Bronchial epithelial cell (primary cell): Measurements from ENCODE around the gene CFAP299. TPM values are rescaled to one million over a fixed set of nuclear protein-coding genes. Genes with fewer than 3 reads are reported as not detected.
A peak's percentile ranks its signal among the peaks of the same experiment; 100 is the strongest.
"Not testable (repeated sequence)": the region's sequence is repeated elsewhere in the genome, so short reads cannot be mapped to it uniquely, and the experiment has no call there.

Experiments used
- DNase-seq: peaks from one replicate; pipeline ENCODE4 v3.0.0-alpha.2; 2010; ENCODE audit warnings: low read depth
- FAIRE-seq: peaks from 2 replicates; lab custom pipeline; 2011; peaks lifted over from hg19 to GRCh38; lab: Jason Lieb, UNC
- H3K27me3 ChIP-seq: 2 replicates; pipeline ENCODE4 v1.5.1; 2011; ENCODE audit warnings: low read length; ENCODE audit not compliant: control insufficient read depth, insufficient read depth
- H3K36me3 ChIP-seq: 2 replicates; pipeline ENCODE4 v1.5.1; 2011; ENCODE audit warnings: low read length; ENCODE audit not compliant: control insufficient read depth, insufficient read depth
- H3K4me3 ChIP-seq: 2 replicates; pipeline ENCODE4 v1.5.1; 2011; ENCODE audit warnings: mild to moderate bottlenecking, low read depth, low read length, control low read depth
- total RNA-seq: library from RNA; depleted of rRNA; stranded (reverse); fragments of >200 nt; gene quantifications from 2 replicates; pipeline ENCODE4 v1.2.1, GENCODE V29; 2014
- TF ChIP-seq, protein P1 (sequence below): IDR thresholded peaks from 2 replicates; pipeline ENCODE4 v1.5.1; 2011; ENCODE audit warnings: mild to moderate bottlenecking, moderate library complexity, low read length, control low read depth, inconsistent platforms; ENCODE audit not compliant: insufficient read depth, severe bottlenecking

The CFAP299 gene
- total RNA-seq, 1 donor from 2014 or later = 0.26 TPM

DNA sequence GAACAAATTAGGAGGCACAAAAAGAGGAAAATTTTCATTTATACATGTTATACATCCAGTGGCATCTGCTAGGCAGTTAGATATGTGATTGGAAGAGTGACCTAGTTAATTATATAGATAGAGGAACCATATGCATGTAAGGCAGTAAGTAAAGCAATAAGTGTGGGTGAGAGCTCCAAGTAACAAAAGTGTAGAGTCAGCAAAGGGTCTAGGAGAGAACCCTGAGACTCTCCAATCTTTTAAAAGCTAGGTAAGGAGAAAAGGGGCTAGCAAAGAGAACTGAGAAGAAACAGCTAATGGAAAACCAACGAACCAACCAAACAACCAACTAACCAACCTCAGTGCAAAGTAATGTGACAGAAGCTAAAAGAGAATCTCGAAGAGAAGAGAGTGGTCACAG is 3.8 kb upstream of the CFAP299 start:
- H3K27me3 ChIP-seq = no peaks in the 10 kb centered on the region
- TF ChIP-seq, protein P1, sequence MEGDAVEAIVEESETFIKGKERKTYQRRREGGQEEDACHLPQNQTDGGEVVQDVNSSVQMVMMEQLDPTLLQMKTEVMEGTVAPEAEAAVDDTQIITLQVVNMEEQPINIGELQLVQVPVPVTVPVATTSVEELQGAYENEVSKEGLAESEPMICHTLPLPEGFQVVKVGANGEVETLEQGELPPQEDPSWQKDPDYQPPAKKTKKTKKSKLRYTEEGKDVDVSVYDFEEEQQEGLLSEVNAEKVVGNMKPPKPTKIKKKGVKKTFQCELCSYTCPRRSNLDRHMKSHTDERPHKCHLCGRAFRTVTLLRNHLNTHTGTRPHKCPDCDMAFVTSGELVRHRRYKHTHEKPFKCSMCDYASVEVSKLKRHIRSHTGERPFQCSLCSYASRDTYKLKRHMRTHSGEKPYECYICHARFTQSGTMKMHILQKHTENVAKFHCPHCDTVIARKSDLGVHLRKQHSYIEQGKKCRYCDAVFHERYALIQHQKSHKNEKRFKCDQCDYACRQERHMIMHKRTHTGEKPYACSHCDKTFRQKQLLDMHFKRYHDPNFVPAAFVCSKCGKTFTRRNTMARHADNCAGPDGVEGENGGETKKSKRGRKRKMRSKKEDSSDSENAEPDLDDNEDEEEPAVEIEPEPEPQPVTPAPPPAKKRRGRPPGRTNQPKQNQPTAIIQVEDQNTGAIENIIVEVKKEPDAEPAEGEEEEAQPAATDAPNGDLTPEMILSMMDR = no peak
- no peak for FAIRE-seq

DNA sequence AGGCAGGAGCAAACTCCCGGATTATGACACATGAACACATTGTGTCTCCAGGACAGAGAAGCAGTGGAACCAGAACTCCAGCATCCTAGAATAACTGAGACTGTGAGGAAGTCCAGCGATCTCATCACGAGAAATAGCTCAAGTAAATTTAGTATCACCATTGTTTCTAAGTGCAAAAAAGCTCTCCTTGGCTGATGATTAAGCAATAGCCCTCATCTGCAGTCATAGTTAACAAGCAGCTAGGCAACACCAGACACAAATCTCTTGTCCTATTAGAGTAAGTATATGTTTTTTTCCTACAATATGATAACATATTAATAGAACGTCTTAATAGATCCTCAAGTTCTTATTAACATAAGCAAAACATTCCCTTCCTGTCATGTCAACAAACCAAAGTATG is 2.4 kb upstream of the CFAP299 start:
- DNase-seq = no peak

More for the DNA sequence above, 3.8 kb upstream of the CFAP299 start:
- Histone ChIP-seq H3K36me3 (no peaks in the 10 kb centered on the region), H3K4me3 (no peak overlapping the region)
- DNase-seq = no peak

DNA sequence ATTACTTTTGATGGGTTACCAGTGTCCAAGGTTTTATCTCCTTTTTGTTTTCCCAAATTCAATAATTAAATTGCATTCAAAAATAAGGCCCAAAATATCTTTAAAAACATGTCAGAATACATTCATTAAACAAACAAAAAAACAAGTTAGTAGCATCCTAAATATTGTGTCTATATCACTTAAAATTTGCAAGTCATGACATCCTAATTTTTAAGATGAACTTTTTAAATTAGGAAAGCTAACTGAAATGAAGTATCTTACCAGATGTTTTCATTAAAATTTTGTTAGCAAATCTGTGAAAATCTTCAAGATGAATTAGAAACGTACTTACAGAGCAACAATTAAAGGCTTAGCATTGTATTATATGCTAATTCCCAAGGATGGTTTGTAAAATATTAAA is 962 bp upstream of the CFAP299 start:
- FAIRE-seq = no peak

More for the DNA sequence above, 2.4 kb upstream of the CFAP299 start:
- H3K4me3 ChIP-seq = no peak overlapping the region
- TF ChIP-seq, protein P1 = no peak
- FAIRE-seq = no peak
- H3K36me3 ChIP-seq = no peaks in the 10 kb centered on the region
- no peaks in the 10 kb centered on the region for H3K27me3 ChIP-seq

DNA sequence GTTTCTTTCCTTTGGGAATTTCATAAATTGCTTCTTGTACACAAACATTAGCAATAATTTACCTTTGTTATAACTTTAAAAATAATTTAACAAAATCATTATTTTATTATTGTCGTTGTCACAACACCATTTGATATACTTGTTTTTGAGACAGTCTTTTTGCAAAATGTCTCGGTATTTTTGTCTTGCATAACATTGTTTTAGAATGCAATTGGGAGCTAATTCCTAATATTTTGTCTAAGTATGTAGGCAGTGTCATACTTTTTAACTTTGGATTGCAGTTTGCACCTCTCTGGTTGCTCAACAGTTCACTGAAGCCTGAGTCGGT is 340 bp upstream of the CFAP299 start:
- DNase-seq (no peak), FAIRE-seq (no peak)
- no peaks in the 10 kb centered on the region for H3K27me3 ChIP-seq
- no peaks in the 10 kb centered on the region for H3K36me3 ChIP-seq
- H3K4me3 ChIP-seq = peak overlapping the region; percentile 60
- TF ChIP-seq, protein P1 = no peak

More for the DNA sequence above, 962 bp upstream of the CFAP299 start:
- Histone ChIP-seq H3K27me3 (no peaks in the 10 kb centered on the region), H3K36me3 (no peaks in the 10 kb centered on the region), H3K4me3 (no peak overlapping the region)
- TF ChIP-seq, protein P1 = no peak
- no peak for DNase-seq

DNA sequence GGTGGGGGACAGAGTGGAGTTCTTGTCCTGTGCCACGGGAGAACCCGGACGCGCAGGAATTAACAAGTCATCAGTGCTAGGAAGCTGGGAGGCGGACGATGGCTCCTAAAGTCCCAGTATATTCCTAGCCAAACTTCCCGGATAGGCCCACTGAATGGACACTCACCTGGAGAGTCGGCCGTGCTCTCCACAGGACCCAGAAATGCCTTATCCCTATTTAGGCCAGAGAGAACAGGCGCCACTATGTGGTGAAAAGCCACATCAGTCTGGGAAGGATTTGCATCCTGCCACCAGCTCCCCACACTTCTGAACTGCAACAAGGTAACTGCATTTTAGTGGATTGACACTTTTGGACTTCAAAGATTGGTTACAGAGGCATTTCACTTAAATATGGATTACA is 1.1 kb downstream of the CFAP299 start:
- DNase-seq (peak; percentile 65), FAIRE-seq (no peak)
- H3K27me3 ChIP-seq = no peaks in the 10 kb centered on the region
- H3K4me3 ChIP-seq = no peak overlapping the region
- TF ChIP-seq, protein P1 = peak; percentile 57
- H3K36me3 ChIP-seq = no peaks in the 10 kb centered on the region

DNA sequence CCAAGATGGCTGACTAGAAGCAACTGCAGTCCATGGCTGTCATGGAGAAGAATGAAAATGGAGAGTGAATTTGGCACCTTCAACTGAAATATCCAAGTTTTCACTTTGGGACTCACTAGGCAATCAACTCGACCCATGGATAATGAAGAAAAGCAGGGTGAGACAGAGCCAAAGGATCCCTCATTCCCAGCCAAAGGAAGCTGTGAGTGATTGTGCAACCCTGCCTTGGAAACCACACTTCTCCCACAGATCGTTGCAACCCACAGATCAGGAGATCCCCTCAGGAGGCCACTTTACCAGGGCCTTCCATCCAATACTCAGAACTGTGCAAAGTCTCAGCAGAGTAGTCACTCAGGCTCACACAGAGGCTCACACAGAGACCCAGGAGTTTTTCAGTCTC is 4.5 kb downstream of the CFAP299 start:
- H3K27me3 ChIP-seq = no peaks in the 10 kb centered on the region
- TF ChIP-seq, protein P1 = no peak
- no peak for FAIRE-seq
- H3K4me3 ChIP-seq = no peak overlapping the region
- no peaks in the 10 kb centered on the region for H3K36me3 ChIP-seq
- no peak for DNase-seq

DNA sequence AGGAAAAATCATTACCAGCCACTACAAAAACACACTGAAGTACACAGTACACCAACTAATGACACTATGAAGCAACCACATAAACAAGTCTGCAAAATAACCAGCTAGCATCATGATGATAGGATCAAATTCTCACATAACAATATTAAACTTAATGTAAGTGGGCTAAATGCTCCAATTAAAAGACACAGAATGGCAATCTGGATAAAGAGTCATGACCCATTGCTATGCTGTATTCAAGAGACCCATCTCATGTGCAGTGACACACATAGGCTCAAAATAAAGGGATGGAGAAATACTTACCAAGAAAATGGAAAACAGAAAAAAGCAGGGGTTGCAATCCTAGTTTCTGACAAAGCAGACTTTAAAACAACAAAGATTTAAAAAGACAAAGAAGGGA is 7.2 kb downstream of the CFAP299 start:
- not testable (repeated sequence) for DNase-seq, H3K27me3 ChIP-seq, H3K36me3 ChIP-seq, H3K4me3 ChIP-seq, FAIRE-seq
